Measurements from ENCODE around the gene FHOD3. TPM values are rescaled to one million over a fixed set of nuclear protein-coding genes. Genes with fewer than 3 reads are reported as not detected.
"Not testable (repeated sequence)": the region's sequence is repeated elsewhere in the genome, so short reads cannot be mapped to it uniquely, and the experiment has no call there.

Gene FHOD3
- total RNA-seq, 1 experiment from 2014 or later: 8.7 TPM

DNA sequence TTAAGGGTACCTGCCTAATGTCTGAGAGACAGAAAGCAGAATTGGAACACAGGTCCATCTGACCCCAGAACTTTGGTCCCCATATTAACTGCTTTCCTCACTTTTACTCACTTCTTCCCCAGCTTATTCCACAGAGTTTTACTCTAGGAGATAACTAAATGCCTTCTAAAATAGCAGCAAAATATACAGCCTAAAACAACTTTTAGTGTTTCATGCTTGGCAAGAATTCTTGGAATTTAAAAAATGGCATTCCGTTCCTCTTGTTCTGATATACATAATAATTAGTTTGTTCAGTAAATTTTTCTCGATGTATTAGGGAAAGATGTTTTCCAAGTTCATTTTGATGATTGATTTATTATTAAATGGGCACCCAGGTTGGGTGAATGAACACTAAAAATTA lies 151.9 kb downstream of the FHOD3 start:
- no peak for DNase-seq (ENCODE audit: low read depth)

DNA sequence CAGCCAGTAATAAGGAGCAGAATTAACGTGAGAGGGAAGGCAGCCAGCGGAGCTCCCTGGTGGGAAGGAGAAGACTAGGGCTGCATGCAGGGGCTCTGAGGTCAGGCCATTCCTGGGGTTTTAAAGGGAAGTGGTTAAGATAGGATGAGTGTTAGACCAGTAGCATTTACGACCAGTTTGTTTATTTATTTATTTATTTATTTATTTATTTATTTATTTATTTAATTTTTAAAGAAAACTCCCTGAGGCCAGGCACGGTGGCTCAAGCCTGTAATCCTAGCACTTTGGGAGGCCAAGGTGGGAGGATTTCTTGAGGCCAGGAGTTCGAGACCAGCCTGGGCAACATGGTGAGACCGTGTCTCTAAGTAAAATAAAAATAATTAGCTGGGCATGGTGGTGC lies 152.8 kb downstream of the FHOD3 start:
- no peak for DNase-seq (ENCODE audit: low read depth)

DNA sequence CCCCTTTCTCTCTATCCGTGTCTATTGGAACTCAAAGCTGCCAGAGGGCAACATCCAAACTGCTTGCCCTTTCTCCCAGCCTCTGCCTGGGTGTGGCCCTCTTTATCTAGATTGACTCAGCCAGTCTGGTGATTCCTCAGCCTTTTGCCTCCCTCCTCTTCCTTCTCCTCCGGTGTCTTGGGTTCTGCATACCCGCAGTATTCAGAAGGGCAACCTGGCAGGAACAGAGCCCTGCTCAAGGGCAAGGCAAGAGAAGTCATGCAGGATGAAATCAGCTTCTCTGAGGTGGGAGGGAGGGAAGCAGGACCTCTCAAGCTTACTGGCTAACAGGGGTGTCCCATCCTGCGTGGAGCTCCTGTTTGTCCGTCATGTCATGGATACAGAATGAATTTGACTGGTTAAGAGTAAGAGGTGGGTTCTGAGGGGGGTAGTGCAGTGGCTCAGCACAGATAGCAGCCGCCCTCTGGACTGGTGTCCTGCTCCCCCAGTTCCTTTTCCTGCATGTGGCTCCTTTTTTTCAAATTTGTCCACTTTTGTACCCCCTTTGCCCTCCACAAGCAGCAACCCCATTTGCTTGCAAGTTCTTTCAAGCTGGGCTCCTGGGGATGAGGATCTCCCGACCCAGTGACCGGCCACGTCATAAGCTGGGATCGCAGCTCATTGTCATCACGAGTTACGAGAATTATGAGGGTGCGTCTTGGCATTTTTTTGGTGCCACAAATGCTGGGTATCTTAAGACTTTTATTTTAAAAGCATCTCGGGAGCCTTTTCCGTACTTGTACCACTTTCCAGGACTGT lies 154.1 kb downstream of the FHOD3 start:
- DNase-seq (ENCODE audit: low read depth): no peak

DNA sequence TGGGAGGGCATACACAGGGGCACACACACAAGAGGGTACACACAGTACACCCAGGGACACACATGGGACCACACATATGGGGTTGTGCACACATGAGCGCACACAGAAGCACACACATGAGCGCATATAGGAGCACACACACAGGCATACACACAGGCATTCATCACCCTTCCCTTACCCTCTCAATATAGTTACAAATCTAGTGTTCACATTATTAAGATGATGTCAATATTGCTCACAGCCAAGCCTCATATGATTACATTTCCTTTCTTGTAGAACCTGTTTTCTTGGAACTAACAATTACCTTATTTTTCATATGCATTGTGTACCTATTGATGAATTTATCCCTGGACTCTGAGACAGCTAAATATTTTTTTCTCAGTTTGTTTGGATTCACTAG lies 156.7 kb downstream of the FHOD3 start:
- DNase-seq (ENCODE audit: low read depth): no peak

DNA sequence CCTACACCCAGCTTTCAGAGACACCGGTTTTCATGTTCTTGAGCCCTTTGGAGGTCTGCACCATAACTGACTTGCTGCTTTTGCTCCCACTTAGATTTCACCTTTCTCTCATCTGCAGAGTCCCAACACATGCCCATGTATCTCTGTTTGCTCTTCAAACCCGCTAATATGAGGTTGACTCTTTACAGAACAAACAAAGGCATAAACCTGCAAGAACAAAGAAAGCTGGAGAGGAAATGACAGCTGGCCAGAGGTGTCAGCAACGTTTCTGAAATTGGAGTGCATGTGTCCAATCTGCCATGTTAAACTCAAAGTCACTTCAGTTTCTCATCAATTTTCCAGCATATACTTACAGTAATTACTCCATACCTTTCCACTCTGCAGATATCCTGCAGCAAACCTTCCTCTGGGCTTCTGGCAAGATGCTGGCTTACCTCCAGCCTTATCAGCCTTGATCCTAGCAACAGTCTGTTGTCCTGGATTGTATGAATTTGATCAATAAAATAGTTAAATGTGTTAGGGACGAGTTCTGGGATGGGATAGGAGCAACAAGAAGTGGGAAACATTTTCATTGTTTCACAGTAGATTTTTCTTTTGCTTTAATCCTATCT lies 157.4 kb downstream of the FHOD3 start:
- DNase-seq (ENCODE audit: low read depth): no peak

DNA sequence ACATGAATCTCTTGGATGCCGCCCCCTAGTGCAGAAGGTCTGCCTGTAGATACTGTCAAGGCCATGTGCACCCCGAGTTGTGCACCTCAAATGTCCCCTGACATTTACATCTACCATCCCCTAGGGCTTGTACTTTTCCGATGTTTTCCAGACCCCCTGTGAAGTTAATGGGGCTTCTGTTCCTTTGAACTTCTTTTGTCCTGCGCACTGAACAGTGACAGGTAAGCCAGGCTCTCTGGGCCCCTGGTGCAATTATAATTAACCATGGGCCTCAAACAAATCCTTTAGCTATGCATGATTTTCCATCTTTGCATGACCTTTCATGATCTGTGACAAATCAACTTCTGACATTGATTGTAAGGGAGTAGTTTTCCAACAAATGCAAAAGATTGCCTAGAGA lies 158.4 kb downstream of the FHOD3 start:
- no peak for DNase-seq (ENCODE audit: low read depth)

DNA sequence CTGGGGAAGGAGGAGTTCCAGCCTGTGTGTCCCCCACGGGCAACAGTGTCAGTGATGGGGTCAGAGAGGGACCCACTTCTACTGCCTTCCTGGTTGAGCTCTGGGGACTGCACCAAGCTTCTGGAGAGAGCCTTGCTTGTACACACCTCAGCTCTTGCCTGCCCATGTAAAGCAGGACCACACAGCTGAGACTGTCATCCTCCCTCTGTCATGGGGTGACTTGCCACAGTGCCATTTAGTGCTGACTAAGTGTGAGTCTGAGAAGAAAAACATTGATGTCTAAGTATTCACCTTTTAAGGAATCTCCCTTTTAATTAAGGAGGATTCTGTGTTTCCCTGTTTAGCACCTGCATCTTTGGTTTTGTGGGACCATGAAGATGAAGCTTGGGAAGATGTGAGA lies 159.1 kb downstream of the FHOD3 start:
- no peak for DNase-seq (ENCODE audit: low read depth)

DNA sequence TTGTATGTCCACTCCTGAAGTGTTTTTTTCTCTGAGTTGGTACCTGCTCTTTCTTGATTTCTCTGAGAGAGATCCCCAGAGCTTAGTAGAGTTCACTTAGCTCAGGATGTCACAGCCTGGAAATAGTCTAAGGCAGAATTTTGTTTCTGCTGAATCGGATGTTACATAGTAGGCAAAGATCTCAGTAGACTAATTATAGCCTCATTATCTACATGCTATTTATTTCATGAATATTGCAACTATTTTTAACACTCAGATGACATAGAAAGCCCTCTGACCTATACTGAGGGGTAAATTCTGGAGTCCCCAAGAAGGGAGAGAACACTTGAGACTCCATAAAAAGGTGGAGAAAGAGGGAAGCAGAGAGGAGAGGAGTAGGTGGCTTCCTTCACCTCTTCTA lies 160.2 kb downstream of the FHOD3 start:
- DNase-seq (ENCODE audit: low read depth): no peak

DNA sequence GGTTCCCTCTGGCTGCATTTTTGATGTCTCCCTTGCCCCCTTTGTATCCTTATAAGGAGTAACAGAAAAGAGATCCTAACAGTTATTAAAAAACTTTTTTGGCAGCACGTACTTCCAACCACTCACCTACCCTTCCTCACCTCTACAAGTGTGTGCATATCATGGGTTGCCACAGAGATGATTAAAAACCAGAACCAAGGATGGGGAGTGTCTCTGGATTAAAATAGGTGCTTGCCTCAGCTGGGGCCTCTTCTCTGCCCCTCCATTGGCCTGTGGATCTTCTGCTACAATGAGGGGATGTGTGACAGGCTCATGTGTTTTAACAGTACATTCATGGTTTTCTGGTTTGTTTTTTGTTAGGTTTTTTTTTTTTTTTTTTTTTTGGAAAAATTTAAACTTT lies 160.8 kb downstream of the FHOD3 start:
- DNase-seq (ENCODE audit: low read depth): no peak

DNA sequence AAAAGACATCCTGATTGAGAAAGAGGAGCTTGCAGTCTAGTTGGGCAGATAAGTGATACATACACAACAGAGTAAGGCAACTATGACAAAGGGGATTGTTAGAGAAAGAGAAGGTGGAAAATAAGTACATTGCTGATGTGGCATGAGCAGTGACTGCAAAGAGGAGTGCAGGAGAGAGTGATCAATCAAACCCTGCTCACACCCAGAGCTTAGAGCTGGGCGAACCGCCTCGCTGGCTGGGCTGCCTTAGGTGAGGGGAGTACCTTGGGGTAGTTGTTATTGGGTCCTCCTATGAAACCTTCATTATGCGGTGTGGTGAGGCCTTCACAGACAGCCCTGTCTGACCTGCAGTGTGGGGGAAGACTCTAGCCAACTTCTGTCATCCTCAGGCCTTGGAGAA lies 161.7 kb downstream of the FHOD3 start:
- no peak for DNase-seq (ENCODE audit: low read depth)

DNA sequence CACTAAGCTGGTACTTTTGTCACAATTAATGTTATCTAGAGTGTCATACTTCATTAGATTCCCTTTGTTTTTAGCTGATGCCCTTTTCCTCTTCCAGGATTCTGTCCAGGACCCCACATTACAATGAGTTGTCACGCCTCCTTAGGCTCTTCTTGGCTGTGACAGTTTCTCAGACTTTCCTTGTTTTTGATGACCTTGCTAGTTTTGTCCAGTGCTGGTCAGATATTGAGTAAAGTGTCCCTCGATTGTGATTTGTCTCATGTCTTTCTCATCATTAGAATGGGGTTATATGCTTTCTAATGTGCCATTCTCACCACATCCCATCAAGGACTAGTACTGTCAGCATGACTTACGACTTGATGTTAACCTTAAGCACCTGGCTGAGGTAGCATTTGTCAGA lies 162.3 kb downstream of the FHOD3 start:
- no peak for DNase-seq (ENCODE audit: low read depth)

DNA sequence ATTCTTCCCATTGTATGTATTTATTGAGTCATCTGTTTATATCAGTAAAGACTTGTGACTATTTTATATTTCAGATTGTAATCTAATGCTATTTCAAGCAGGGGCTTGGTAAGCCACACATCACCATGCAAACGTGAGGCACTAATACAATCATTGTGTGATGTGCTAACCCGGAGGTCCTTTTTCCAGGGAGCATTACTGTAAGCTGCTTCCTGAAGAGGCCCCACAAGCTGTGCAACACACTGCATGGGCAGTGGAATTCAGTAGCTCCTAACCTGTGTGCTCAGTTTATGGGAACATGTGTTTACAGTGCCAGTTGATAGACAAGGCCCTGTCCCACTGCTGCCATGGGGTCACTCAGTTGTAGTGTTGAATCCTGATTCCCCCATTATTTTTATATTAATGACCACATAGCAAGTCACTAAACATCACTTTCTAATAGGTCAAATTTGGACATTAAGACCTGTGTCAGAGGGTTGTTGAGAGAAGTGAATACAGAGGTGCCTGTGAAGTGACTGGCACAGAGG lies 162.9 kb downstream of the FHOD3 start:
- DNase-seq (ENCODE audit: low read depth): no peak

DNA sequence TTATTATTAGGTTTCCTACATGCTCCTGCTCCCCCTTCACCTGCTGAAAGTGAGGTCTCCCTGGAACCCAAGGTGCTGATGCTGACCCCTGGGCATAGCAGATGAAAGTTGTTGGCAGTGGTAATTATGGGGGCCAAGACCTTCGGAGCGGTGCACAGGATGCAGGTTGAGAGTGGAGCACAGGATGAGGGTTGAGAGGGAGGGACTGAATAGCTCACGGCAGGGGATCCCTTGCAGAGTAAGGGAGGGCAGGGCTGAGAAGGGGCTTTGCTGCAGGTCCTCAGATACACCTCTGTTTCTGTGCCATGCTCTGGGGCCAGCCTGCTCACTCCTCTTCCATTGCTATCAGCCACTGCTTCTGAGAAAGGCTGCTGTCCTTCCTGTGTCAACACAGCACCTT lies 163.3 kb downstream of the FHOD3 start:
- no peak for DNase-seq (ENCODE audit: low read depth)

DNA sequence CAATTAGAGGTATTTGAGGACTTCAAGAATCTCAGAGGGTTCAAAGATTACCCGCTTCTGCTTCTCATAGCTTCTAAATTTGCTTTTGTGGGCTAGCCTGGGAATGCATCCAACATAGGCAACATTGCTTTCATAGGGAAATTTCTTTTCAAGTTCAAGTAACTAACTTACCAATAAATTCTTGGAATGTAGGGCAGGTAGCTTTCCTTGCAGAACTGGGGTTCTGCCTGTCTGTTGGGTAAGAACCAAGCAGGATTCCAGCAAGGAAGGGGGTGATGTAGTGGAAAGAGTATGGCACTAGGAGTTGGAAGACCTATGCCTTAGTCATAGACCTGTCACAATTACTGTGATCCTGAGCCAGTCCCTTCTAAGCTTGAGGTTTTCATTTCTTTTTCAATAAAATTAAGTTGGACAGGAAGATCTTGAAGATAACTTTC lies 164.1 kb downstream of the FHOD3 start:
- no peak for DNase-seq (ENCODE audit: low read depth)

DNA sequence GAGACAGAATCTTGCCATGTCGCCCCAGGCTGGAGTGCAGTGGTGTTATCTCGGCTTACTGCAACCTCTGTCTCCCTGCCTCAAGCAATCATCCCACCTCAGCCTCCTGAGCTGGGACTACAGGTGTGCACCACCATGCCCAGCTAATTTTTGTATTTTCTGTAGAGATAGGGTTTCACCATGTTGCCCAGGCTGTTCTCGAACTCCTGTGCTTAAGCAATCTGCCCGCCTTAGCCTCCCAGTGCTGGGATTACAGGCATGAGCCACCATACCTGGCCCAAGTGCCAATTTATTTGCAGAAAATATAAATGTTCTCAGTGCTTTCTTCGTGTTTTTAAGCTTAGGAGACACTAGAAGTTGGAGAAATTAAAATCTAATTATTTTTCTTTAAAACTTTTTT lies 166.0 kb downstream of the FHOD3 start:
- DNase-seq (ENCODE audit: low read depth): not testable (repeated sequence)

DNA sequence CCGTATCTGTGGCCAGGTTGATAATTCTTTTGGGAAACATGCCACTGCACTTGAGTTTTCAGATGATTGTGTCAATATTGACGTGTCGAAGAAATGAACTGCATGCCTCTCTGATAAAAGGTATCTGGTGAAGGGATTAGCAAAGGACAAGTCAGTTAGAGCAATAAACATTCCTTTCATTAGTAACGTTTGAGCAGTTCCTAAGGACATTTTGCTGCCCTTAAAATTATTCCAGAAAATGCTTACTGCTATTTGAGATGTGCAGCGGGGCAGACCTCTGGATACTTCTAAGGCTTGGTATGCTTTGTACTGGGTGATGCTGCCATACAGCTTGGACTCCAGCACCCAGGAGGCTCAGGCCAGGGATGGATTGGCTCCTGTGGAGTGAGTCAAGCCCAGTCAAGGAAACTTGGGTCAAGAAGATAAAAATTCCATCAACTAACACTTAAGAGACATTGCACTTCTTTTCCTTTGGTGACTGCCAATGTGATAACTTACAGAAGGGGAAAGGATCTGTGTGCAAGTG lies 166.7 kb downstream of the FHOD3 start:
- no peak for DNase-seq (ENCODE audit: low read depth)

DNA sequence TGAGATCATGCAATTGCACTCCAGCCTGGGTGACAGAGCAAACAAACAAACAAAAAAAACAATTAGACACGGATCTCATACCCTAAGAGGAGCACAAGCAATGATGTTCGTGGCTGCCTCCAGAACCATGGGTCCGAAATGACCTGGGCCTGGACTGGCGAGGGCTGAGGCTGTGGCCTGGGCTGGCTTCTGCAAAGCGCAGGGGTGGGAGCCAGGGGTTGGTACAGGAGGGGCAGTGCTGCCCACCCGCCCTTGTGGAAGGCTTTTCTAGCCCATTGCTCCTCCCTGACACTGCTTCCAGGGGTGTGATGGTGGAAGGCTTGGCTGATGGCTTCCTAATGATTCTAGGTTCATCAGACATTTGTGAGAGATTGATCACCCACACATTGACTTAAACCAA lies 167.8 kb downstream of the FHOD3 start:
- no peak for DNase-seq (ENCODE audit: low read depth)

DNA sequence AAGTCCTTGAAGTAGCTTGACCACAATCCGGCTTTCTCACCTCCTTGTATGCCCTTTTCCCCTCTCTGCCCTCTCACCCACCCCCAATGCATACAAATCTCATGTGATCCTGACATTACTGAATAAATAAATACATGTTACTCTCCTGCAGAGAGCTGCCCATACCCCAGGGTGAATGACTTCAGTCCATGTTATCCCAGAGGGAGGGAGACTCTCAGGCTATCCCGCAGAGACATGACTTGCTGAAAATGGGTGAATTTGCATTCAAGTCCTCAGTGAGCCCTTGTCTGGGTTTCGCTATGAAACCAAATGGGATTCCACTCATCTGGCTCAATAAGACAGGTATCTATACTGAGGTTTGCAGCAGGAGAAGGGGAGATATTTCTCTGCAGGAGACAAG lies 168.5 kb downstream of the FHOD3 start:
- no peak for DNase-seq (ENCODE audit: low read depth)

DNA sequence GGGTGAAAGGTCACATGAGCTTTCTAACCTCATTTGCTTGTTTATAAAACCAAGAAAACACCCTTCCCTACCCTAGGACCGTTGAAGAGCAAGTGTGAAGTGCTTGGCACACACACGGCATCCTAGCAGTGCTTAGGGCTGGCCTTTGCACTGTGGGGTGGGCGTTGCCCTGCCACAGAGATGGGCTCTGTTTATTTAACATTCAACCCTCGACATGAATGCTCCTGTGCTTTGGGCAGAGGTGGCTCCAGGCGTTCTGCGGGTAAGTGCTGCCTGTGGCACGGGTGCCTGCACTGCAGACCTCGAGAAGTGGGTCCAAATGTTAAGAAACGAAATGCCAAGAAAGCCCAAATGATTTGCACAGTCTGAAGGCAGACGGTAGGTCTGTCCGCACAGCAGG lies 170.1 kb downstream of the FHOD3 start:
- DNase-seq (ENCODE audit: low read depth): no peak

DNA sequence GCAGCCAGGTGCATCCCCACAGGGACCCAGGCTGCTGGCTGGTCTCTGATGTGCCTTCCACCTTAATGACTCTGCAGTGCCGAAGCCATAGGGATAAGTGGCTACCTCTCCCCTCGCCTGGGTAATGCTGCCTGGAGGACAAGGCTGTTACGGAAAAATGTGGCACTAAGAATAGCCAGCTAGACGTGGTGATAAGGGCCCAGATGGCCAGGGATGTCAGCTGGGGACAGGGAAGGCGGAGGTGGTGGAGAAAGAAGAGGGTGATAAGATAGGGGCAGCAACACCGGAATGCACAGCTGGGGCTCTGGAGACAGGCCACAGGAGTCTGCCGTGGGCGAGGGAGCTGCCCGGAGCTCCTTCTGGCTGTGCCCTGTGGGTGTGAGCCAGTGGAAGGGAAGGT lies 170.6 kb downstream of the FHOD3 start:
- DNase-seq (ENCODE audit: low read depth): no peak

DNA sequence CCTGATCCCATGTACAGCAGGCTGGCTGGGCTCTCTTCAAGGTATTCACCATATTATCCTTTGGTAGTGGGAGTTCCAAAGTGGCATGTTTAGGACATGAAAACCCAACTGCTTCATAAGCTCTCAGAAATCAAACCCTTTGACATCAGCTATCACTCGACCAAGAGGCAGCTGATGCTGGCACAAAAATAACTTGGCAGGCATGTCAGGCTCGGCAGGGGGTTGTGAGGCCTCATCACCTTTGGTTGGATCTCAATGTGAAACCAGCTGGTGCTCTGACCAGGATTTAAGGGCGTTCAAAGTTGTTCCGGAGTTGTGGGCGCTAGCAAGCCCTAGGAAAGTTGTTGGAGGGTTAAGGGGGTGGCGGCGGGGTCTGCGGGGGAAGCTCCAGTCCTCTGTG lies 171.9 kb downstream of the FHOD3 start:
- no peak for DNase-seq (ENCODE audit: low read depth)

DNA sequence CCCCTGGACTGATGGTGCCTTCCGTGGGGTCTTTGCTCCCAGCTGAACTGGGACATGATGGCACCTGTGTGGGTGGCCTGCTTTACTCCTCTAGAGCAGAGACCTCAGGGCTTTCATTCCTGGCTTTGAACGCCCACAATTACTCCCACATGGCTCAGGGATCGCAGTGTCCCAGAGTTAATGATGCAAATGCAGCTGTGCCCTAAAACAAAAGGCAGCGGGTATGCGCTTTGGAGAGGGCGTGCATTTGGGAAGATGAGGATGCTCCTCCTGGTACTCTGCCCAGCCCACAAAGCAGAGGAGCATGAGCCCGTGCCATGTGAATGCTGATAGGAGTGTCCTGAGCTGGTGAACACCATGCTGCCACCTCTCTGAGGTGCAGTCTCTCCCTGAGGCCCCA lies 173.4 kb downstream of the FHOD3 start:
- no peak for DNase-seq (ENCODE audit: low read depth)

DNA sequence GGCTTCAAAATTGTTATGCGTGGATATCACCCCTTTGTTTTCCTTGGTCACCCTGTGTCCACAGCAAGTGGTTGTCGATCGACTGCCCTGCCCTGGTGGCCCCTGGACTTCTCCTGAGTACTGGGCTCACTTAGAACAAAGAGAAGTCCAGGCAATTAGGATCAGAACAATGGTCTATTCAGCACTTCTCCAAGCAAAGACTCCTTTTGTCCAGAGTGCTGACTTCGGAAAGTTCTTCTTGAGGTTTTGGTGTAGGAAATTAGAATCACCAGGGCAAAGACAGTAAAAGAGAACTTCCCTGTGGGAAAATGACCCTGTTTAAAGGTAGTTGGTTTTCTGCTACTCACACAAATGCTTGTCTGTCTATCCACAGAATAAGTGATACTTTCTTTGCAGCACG lies 173.9 kb downstream of the FHOD3 start:
- no peak for DNase-seq (ENCODE audit: low read depth)
